Prostate gland (tissue), 2 donors: ENCODE measurements around the gene ALAD. TPM values are rescaled to one million over a fixed set of nuclear protein-coding genes. Genes with fewer than 3 reads are reported as not detected.

ENCODE experiments used
- DNase-seq: peaks from one replicate; pipeline ENCODE4 v3.0.0-alpha.2; 2019; ENCODE audit warnings: low spot score
- H3K27ac ChIP-seq, 2 donors: fragments of 200-600 bp; sonication (generic); 2 replicates each; pipeline ENCODE4 v1.5.1; 2017 to 2019
- H3K27me3 ChIP-seq: fragments of 200-600 bp; sonication (generic); replicated peaks from 2 replicates; pipeline ENCODE4 v1.5.1; 2019; ENCODE audit not compliant: insufficient read depth
- H3K36me3 ChIP-seq, 2 donors: fragments of 200-600 bp; sonication (generic); 1 replicate in 1 of 2; 2 replicates in 1 of 2; pipeline versions ENCODE4 v1.5.1 to v1.8.1; 2017 to 2019
- H3K4me1 ChIP-seq: fragments of 200-600 bp; sonication (generic); replicated peaks from 2 replicates; pipeline ENCODE4 v1.5.1; 2019
- H3K4me3 ChIP-seq, 2 donors: fragments of 200-600 bp; sonication (generic); 2 replicates each; pipeline ENCODE4 v1.5.1; 2017 to 2019
- H3K9me3 ChIP-seq: fragments of 200-600 bp; sonication (generic); 2 replicates; pipeline ENCODE4 v1.5.1; 2017
- CTCF ChIP-seq, 4 experiments: fragments of 200-600 bp in 2 of 4; fragments of 450-650 bp in 2 of 4; sonication (generic) in 2 of 4; IDR thresholded peaks; 1 replicate in 3 of 4; 2 replicates in 1 of 4; pipeline ENCODE4 v1.5.1; 2016 to 2019; ENCODE audit warnings: antibody characterized with exemption in 4 of 4, mild to moderate bottlenecking in 2 of 4, moderate library complexity in 2 of 4
- POLR2A ChIP-seq: fragments of 450-650 bp; IDR thresholded peaks from one replicate; pipeline ENCODE4 v1.6.1; 2016; ENCODE audit warnings: antibody characterized with exemption, mild to moderate bottlenecking
- POLR2AphosphoS5 ChIP-seq: sonication (generic); formaldehyde crosslinking; IDR thresholded peaks from one replicate; pipeline ENCODE4 v1.6.1; 2017; ENCODE audit warnings: antibody characterized with exemption
- WGBS: methylation state at CpG from one replicate; pipeline ENCODE4 v1.1.5; 2018; 5-methylcytosine and 5-hydroxymethylcytosine counted together
- intact Hi-C: fragments of 100-400 bp; cut with DNase I; formaldehyde crosslinking; loops from one replicate; pipeline ENCODE4 v1.14.2; 2022
- total RNA-seq, 2 donors: library from RNA; depleted of rRNA; stranded (reverse); fragments of >200 nt; gene quantifications; one replicate each; pipeline ENCODE4 v1.1.0, GENCODE V29; 2016

The ALAD gene
- total RNA-seq, 2 donors from 2014 or later: 59.8 to 103 TPM

- DNase-seq: no peak
- Histone ChIP-seq H3K27ac (no peak overlapping the region), H3K36me3 (no peaks in the 10 kb centered on the region), H3K4me3 (no peak overlapping the region), H3K4me1 (no peaks in the 10 kb centered on the region), H3K27me3 (no peaks in the 10 kb centered on the region), H3K9me3 (no peaks in the 10 kb centered on the region)
- WGBS: 87% methylated on average over 15 of the region's 15 CpGs
- TF ChIP-seq CTCF (IDR thresholded peaks at IDR 0.05) (no peak), POLR2AphosphoS5 (no peak), POLR2A (no peak)
- intact Hi-C loops: no loop called here
Measured at GRCh38 chr9:113360242-113360842, 40.7 kb downstream of the ALAD start.

GRCh38 chr9:113359385-113359784, 41.7 kb downstream of the ALAD start:
- WGBS: 86% methylated on average over 1 of the region's 1 CpG
- Histone ChIP-seq H3K36me3 (no peaks in the 10 kb centered on the region), H3K9me3 (no peaks in the 10 kb centered on the region), H3K4me1 (no peaks in the 10 kb centered on the region), H3K27ac (no peak overlapping the region), H3K27me3 (no peaks in the 10 kb centered on the region), H3K4me3 (no peak overlapping the region)
- TF ChIP-seq POLR2AphosphoS5: no peak
- TF ChIP-seq POLR2A: no peak
- no peak for TF ChIP-seq CTCF (IDR thresholded peaks at IDR 0.05)
- intact Hi-C loops: no loop called here
- DNase-seq: no peak

- no peaks in the 10 kb centered on the region for H3K27me3 ChIP-seq
- no peaks in the 10 kb centered on the region for H3K9me3 ChIP-seq
- TF ChIP-seq POLR2A (no peak), POLR2AphosphoS5 (no peak), CTCF (IDR thresholded peaks at IDR 0.05) (no peak)
- 55% methylated on average over 7 of the region's 7 CpGs for WGBS
- DNase-seq: no peak
- H3K36me3 ChIP-seq: no peaks in the 10 kb centered on the region
- no peak overlapping the region for H3K4me3 ChIP-seq
- H3K4me1 ChIP-seq: no peaks in the 10 kb centered on the region
- intact Hi-C loops: no loop called here
- H3K27ac ChIP-seq: no peak overlapping the region
Measured at GRCh38 chr9:113356686-113357292, 44.3 kb downstream of the ALAD start.

GRCh38 chr9:113355040-113355596, 46.0 kb downstream of the ALAD start:
- DNase-seq: no peak
- H3K27ac ChIP-seq: no peak overlapping the region
- H3K36me3 ChIP-seq: no peaks in the 10 kb centered on the region
- no peaks in the 10 kb centered on the region for H3K4me1 ChIP-seq
- no peak overlapping the region for H3K4me3 ChIP-seq
- no peaks in the 10 kb centered on the region for H3K27me3 ChIP-seq
- intact Hi-C loops: no loop called here
- WGBS: 93% methylated on average over 4 of the region's 4 CpGs
- H3K9me3 ChIP-seq: no peaks in the 10 kb centered on the region
- no peak for TF ChIP-seq POLR2A
- TF ChIP-seq CTCF (IDR thresholded peaks at IDR 0.05): no peak
- TF ChIP-seq POLR2AphosphoS5: no peak

GRCh38 chr9:113352411-113352810, 48.7 kb downstream of the ALAD start:
- Histone ChIP-seq H3K9me3 (no peaks in the 10 kb centered on the region), H3K27me3 (no peaks in the 10 kb centered on the region), H3K4me3 (no peak overlapping the region), H3K27ac (no peak overlapping the region), H3K36me3 (no peaks in the 10 kb centered on the region), H3K4me1 (no peaks in the 10 kb centered on the region)
- no peak for DNase-seq
- TF ChIP-seq CTCF (IDR thresholded peaks at IDR 0.05) (no peak), POLR2A (no peak), POLR2AphosphoS5 (no peak)
- intact Hi-C loops: no loop called here
- WGBS: 59% methylated on average over 1 of the region's 1 CpG
